Activated CD8-positive, alpha-beta memory T cell treated with anti-CD3 and anti-CD28 coated beads, Interleukin-2, amount 50 U/mL, for 1 hour (primary cell): ENCODE results near the gene CCNY.
"Not testable (repeated sequence)": the region's sequence is repeated elsewhere in the genome, so short reads cannot be mapped to it uniquely, and the experiment has no call there.

Experiments used
- DNase-seq: peaks from one replicate; pipeline ENCODE4 v3.0.0-alpha.2; 2020; ENCODE audit errors: extremely low read depth

Gene CCNY

DNA sequence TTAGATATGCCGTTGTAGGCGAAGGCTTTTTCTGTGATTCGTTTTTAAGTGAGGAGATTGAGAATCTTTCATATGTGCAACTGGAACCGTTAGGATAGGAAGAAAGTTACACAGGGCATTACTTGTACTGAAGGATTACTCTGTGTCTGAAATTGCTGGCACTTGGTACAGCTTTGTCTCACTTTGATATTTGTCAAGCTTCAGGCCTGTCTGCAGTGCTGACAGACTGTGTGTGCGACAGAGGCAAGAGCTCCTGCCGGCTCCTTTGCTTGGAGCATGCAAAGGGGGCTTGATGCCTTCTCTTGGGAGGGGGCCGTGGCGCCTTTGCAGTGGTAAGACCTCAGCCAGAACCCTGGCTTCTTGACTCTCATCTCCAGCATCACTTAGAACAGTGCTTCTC is 45.8 kb downstream of the CCNY start:
- DNase-seq = no peak

DNA sequence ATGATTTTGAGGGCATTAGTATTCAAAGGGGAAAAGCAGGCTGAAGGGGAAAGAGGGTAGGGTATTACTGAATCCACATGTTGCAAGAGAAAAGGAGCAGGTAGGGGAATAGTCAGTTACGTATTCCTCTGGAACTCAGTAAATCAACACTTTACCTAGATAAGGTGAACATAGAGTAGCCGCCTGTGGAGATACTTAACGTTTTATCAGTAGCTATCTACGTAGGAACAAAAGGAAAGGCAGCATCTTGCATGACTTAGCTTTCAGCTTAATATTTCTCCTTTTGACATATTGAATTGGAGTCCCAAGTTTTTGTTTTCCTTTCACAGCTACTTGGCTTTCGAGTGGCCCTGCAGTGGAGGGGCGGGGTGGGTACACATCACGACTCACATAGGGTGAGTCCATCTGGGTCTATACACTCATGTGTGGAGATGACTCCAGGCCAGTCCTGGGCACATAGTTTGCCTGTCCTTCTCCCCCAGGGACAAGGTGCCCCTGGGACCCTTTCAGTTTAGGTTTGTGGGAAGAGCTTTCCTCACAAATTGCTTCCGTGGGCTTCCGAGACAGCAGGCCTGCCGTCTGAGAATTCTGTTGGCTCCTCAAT is 48.1 kb downstream of the CCNY start:
- no peak for DNase-seq

DNA sequence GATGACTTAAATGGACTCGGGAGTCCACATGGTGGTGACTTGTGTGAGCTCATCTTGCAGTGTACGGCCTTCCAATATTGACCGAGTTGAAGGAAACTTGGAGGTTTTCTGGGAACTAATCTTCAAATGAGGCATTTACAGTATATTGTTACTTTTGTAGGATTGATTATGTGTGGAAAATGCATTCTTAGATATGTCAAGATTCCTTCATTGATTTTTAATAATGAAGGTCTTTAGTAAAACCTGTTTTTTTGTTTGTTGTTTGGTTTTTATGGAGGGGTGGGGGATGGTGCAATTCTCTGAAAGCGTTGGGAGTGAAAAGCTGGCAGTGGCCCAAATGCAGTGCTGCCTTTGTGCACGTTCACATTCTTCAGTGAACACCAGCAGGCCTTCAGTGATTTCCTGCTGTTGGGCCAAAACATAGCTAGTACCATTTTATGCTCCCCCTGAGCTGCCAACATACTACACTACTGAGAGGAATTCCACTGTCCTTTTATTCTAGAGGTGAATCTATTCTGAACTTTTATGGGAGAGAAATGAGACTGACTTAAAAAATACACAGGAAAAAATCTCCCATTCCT is 50.4 kb downstream of the CCNY start:
- no peak for DNase-seq

- no peak for DNase-seq
These were observed 51.5 kb downstream of the CCNY start for GRCh38 chr10:35387768-35388167.

DNA sequence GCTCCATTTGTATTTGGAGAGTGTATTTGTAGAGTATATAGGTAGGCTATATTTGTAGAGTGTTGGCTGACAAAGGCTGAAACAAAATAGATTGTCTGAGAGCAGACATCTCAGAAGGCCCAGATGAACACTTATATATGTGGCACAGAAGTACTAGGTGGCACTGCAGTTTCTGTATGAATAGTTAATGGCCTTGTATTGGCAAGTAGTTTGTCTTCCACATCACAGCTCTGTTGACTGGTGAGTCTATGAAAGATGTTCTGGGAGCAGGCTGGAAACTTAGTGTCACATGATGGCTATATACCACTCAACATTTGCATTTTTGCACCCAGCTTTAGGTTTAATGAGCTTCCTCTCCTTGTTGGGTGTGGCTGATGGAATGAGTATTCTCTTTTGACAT is 51.9 kb downstream of the CCNY start:
- no peak for DNase-seq

DNA sequence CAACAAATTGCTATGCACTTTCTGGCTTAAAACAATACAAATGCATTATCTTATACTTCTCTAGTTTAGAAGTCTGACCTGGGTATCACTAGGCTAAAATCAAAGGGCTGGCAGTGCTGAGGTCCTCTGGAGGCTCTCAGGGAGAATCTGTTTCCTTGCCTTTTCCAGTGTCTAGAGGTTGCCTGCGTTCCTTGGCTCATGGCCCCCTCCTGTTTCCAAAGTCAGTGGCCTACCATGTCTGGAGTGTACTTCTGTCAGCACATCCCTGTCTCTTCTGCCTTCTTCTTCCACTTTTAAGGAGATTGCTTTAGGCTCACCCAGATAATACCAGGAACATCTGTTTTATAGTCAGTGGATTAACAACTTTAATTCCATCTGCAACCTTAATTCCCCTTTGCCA is 52.4 kb downstream of the CCNY start:
- no peak for DNase-seq

- no peak for DNase-seq
These were observed 54.0 kb downstream of the CCNY start for GRCh38 chr10:35390161-35390840.

GRCh38 chr10:35390843-35391152 is 54.5 kb downstream of the CCNY start:
- no peak for DNase-seq

DNA sequence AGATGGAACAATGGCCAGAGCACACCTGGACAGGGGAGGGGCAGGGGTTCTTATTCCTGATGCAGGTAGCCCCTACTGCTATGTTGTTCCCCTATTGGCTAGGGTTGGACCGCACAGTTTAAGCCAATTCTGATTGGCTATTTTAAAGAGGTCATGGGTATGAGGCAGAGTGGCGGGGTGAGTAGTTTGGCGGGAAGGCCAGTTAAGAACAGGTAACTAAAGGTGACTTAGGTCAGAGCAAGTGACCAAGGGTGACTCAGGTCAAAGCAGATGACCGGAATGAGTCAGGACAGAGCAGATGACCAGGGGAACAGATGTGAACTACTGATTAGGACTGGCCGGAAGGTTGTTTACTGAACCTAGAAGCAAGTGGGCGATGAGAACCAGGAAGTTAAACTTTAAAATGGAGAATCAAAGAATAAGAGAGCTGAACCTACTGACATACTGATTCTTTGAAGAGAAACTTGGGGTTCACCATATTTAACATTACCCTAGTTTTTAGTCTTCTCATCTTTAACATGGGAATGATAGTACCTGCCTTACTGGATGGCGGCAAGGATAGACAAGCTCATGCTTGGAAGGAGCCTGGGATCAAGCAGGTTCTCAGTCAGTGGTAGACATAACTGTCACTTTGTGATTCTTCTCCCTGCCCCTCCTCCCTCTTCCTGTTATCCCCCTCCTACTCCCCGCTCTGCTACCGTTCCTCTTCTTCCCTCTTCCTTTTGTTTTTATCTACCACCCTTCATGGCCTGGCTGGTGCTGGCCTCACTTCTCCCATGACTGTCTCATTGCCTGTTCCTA is 55.0 kb downstream of the CCNY start:
- no peak for DNase-seq

DNA sequence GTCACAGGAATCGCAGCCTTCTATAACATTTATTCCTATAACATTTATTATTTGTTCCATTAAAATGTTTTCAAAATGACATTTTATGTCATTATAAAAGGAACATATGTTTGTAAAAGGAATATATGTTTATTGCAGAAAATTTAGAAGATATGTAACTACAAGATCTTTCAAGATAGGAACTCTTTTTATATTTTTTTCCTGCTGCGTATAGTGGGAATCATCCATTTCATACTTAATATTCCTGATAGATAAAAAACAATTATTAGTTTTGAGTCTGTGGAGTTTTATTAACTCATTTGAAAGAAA is 55.6 kb downstream of the CCNY start:
- DNase-seq = no peak

DNA sequence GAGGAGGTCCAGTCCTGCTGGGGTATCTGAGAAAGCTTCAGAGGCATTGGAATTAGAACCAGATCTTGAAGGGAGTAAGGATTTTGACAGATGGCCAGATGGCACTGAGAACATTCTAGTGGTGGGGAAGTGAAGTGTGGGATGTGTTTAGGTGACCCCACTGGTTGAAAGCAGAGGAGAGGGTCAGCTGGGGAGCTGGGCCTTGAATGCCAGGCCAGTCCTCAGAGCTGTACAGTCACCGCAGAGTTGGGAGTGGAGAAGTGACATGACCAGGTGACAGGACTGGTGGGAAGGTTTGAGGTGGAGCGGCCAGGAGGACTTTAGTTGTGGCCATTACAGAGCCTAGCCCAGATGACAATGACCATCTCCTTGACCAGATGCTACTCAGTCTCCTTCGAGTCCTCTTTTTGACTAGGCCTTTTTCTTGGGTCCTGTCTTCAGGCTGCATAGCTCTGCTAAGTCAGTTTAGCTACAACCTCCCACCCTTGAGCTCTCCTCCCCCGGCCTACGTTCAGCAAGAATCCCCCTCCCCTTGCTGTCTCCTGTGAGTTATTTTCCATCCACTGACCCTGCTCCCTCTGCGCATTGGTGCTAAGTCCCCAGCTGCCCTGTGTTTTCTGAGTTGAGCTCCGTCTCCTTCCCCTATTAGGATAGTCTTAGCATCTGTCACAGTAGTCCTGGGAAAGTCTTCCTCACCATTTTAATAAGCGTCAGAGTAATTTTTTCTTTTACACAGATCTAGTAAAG is 56.3 kb downstream of the CCNY start:
- DNase-seq = no peak

DNA sequence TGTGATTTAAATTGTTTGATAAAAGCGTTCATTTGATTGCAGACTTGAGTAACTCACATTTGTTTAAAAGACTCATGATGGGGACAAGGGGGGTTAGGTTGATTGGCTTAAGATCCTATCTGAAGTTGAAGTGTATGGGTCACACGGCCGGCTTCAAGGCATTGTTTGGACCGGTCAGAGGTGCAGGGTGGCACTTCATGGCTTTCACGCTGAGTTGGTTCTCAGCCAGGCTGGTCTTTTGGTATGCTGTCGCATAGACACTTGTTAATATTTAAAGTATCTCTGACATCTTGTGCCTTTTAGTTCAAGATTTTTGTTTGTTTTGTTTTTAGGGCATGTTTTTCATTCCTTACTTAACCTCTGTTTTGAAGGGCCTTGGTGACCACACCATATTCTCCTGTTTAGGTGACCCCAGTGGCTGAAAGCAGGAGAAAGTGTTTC is 58.1 kb downstream of the CCNY start:
- DNase-seq = no peak

DNA sequence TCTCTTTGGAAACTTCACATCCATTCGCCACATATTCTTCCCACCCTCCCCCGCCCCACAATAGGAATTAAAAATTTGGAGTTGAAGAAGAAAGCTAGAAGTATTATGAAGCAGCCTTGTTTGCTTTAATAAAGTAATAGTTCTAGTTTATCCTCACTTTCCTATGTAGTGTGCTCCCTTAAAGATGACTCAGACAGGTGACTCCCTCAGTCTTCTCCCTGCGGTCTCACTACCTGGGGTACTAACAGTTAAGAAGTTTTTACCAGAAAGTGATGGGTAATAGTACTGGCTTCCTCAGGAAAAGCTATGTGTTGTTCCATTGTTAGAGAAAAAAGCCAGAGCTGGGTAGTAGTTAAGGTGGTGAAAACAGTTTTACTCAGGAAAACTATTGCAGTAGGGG is 58.6 kb downstream of the CCNY start:
- DNase-seq = no peak

GRCh38 chr10:35396560-35397434 is 60.5 kb downstream of the CCNY start:
- DNase-seq = no peak

- no peak for DNase-seq
These were observed 61.6 kb downstream of the CCNY start for GRCh38 chr10:35397953-35398352.

DNA sequence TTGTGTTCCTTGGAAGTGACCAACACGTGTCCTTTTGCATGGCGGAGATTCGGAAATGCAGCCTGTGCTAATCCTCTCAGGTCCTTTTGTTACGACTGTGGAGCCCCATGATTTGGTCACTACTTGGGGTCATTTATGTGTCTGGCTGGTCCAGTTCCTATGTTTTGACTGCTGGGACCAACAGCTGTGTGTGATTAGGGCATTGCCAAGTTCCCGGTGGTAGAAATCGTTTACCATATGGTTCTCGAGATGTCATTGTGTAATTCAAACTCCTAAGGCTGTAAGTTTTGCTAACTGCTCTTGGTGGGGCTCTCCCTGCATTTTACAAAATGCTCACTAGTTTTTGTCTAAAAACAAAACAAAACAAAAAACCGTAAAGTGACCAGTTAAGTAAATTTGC is 62.0 kb downstream of the CCNY start:
- DNase-seq = no peak

- DNase-seq = no peak
These were observed 62.6 kb downstream of the CCNY start for GRCh38 chr10:35398908-35399307.

DNA sequence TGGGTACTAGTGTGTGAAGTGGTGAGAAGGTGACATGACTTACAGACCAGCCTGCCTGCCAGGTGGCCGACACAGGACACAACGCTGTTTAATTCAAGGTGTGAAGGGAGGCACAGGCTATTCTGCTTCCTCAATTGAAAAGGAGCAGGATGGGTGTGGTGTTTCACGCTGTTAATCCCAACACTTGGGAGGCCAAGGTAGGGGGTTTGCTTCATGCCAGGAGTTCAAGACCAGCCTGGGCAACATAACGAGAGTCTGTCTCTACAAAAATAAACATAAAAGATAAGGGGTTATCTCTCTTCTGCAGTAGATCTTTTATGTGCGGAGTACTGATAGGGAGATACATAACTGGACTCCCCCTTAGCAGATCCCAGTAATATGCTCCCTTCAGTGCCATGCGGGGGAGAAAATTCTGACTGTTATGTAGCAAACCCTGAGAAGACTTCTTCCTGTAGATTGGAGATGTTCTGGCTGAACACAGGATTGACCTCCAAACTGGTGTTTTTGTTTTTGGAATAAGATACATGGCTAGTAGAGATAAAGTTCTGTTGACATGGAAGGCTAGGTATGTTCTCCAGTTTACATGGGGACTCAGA is 63.2 kb downstream of the CCNY start:
- no peak for DNase-seq

GRCh38 chr10:35400595-35401268 is 64.4 kb downstream of the CCNY start:
- DNase-seq = no peak

GRCh38 chr10:35403491-35403890 is 67.2 kb downstream of the CCNY start:
- DNase-seq = not testable (repeated sequence)
